Stimulated activated CD4-positive, alpha-beta T cell treated with anti-CD3 and anti-CD28 coated beads, Interleukin-15, amount 100 ng/mL, for 1 hour (primary cell): ENCODE results near the gene SH2D3A.
"Not testable (repeated sequence)": the region's sequence is repeated elsewhere in the genome, so short reads cannot be mapped to it uniquely, and the experiment has no call there.

Source experiments
- DNase-seq, 2 donors: peaks; one replicate each; pipeline ENCODE4 v3.0.0-alpha.2; 2020; ENCODE audit warnings: low read depth in 1 of 2, low spot score in 1 of 2

SH2D3A gene

GRCh38 chr19:6790194-6791128 is 23.2 kb upstream of the SH2D3A start:
- DNase-seq = no peak

- no peak for DNase-seq
Observed at GRCh38 chr19:6788896-6789295, 21.7 kb upstream of the SH2D3A start.

DNA sequence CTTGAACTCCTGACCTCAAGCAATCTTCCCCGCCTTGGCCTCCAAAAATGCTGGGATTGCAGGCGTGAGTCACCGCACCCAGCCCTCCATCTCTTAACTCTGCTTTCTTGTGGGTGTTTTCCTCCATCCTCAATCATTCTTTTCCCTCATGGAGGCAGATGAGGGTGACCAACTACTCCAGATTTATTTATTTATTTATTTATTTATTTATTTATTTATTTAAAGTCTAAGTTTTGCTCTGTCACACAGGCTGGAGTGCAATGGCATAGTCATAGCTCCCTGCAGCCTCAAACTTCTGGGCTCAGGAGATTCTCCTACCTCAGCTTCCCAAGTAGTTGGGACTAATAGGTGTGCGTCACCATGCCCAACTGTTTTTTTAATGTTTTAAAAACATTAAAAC is 20.2 kb upstream of the SH2D3A start:
- DNase-seq = no peak

DNA sequence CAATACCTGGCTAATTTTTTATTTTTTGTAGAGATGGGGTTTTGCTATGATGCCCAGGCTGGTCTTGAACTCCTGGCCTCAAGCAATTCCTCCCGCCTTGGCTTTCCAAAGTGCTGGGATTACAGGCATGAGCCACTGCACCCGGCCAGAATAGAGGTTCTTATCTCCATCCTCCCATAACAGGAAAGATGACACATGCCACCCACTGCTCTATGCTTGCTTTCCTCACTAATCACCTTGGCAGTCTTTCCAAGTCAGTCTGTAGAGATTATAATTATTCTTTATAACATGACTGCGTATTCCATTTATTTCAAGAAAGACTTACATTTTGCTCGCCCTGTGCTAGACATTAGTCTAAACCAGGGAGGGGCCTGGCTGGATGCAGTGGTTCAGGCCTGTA is 12.0 kb upstream of the SH2D3A start:
- DNase-seq = no peak

DNA sequence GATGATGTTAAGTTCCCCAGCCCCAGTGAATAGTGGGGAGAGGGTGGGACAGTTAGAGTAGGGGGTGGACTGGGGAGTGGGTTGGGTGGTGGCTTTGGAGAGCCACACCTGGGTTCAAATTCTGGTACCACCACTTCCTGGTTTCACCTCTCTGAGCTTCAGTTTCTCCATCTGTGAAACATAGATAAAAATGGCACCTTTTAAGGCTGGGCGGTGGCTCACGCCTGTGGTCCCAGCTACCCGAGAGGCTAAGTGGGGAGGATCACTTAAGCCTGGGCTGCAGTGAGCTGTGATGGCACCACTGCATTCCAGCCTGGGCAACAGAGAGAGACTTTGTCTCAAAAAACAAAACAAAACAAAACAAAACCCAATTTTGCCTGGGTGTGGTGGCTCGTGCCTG is 11.2 kb upstream of the SH2D3A start:
- no peak for DNase-seq

- no peak for DNase-seq
Observed at GRCh38 chr19:6777434-6777833, 10.2 kb upstream of the SH2D3A start.

DNA sequence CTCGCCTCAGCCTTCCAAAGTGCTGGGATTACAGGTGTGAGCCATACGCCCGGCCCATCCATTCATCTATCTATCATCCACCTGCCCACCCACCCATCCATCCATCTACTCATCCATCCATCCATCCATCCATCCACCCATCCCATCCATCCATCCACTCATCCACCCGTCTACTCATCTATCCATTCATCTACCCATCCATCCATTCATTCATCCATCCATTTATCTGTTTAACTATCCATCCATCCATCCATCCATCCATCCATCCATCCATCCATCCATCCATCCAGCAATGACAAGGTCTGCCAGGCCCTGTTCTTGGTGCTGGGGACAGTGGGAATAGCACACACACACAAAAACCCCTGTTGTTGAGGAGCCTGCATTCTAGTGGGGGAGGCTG is 9.8 kb upstream of the SH2D3A start:
- no peak for DNase-seq

- not testable (repeated sequence) for DNase-seq
Observed at GRCh38 chr19:6776045-6776444, 8.8 kb upstream of the SH2D3A start.

- no peak for DNase-seq
Observed at GRCh38 chr19:6774821-6775707, 7.8 kb upstream of the SH2D3A start.

DNA sequence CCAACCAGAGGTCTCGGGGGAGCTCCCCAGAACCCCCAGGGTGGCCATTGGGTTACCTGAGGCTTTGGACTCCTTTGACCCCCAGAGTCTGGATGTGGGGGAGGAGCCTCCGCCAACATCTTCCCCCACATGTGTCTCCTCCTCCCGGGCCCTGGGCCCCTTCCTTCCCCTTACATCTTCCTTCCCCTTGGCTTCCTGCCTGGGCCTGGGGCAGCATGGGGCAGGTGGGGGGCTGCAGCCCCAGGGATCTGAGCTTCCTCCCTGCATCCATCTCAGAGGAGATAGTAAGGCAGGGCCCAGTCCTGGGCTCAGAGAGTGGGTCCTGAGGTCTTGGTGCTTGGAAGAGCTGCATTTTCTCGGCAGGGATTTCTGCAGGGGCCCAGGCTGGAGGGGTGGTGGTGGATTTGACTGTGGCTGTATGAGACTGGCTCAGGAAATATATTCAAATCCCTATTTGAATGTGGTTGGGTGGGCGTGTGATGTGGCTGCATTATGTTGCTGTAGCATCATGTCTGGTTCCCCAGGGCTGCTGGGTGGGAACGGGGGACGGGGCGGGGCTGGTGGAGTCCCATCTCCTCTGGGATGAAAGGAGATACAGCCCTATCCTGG is 6.2 kb upstream of the SH2D3A start:
- peak in 1 of 2 donors; percentile 20 for DNase-seq

- DNase-seq = no peak
Observed at GRCh38 chr19:6772866-6773322, 5.7 kb upstream of the SH2D3A start.

GRCh38 chr19:6772028-6772865 is 5.0 kb upstream of the SH2D3A start, which contains the start of gene VAV1:
VAV1 (plus strand) TSS chr19:6772708; CDS start chr19:6772808, 100 bp downstream.
- peak; percentile 60 to 63 for DNase-seq

DNA sequence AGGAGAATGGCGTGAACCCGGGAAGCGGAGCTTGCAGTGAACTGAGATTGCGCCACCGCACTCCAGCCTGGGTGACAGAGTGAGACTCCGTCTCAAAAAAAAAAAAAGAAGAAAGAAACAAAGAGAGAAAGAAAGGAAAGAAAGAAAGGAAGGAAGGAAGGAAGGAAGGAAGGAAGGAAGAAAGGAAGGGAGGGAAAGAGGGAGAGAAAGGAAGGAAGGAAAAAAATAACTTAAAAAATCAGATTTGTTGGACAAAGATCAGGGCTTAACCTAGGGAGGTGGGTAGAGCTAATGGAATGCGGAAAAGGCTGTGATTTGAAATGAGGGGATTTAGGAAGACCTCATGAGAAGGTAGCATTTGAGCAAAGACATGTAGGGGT is 4.4 kb upstream of the SH2D3A start:
- not testable (repeated sequence) for DNase-seq

- DNase-seq = no peak
Observed at GRCh38 chr19:6769006-6769619, 1.9 kb upstream of the SH2D3A start.

DNA sequence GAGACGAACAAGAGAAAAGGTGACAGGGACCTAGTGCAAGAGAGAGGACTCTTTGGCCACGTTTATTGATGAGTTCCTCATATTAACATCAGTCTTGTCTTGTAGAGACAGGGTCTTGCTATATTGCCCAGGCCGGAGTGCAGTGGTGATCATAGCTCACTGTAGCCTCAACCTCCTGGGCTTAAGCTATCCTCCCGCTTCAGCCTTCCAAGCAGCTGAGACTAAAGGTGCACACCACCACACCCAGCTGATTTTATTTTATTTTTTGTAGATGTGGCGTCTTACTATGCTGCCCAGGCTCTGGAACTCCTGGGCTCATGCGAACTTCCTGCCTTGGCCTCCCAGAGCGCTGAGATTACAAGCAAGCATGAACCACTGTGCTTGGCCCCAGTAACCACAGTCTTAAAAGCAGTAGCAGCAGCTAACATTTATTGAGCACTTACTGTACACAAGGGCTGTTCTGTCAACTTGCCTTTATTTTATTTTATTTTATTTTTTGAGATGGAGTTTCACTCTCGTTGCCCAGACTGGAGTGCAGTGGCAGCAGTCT is 1.1 kb upstream of the SH2D3A start:
- no peak for DNase-seq

GRCh38 chr19:6767081-6767356 is 216 bp downstream of the SH2D3A start:
- DNase-seq = no peak

- no peak for DNase-seq
Observed at GRCh38 chr19:6766357-6767080, 716 bp downstream of the SH2D3A start.

GRCh38 chr19:6765738-6766356 is 1.4 kb downstream of the SH2D3A start:
- DNase-seq = no peak

DNA sequence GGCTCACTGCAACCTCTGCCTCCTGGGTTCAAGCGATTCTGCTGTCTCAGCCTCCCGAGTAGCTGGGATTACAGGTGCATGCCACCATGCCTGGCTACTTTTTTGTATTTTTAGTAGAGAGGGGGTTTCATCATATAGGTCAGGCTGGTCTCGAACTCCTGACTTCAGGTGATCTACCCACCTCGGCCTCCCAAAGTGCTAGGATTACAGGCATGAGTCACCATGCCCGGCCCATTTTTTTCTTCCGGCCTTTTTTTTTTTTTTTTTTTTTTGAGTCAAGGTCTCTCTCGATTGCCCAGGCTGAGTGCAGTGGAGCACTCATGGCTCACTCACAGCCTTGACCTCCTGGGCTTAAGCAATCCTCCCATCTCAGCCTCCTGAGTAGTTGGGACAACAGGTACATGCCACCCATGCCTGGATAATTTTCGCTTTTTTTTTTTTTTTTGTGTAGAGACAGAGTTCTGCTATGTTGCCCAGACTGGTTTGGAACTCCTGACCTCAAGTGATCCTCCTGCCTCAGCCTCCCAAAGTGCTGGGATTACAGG is 4.9 kb downstream of the SH2D3A start:
- not testable (repeated sequence) for DNase-seq
